GM12875 (cell line): ENCODE data around the gene IL4.

Experiments
- H3K4me3 ChIP-seq: one replicate; pipeline ENCODE4 v1.5.1; 2011; ENCODE audit warnings: low read depth, low read length, control low read depth
- CTCF ChIP-seq: IDR thresholded peaks from 2 replicates; pipeline ENCODE4 v1.5.1; 2011; ENCODE audit warnings: low read depth, mild to moderate bottlenecking, control low read depth, inconsistent platforms, low read length, moderate library complexity, borderline replicate concordance; ENCODE audit not compliant: insufficient read depth

Gene IL4

GRCh38 chr5:132680780-132681475 lies 7.1 kb downstream of the IL4 start:
- no peak for TF ChIP-seq CTCF
- H3K4me3 ChIP-seq = no peak overlapping the region

GRCh38 chr5:132681476-132681831 lies 7.7 kb downstream of the IL4 start:
- TF ChIP-seq CTCF = no peak
- no peak overlapping the region for H3K4me3 ChIP-seq

- no peak for TF ChIP-seq CTCF
- no peak overlapping the region for H3K4me3 ChIP-seq
Observed at GRCh38 chr5:132681983-132682382, 8.2 kb downstream of the IL4 start.

GRCh38 chr5:132684491-132684890 lies 10.7 kb downstream of the IL4 start:
- H3K4me3 ChIP-seq = no peak overlapping the region
- TF ChIP-seq CTCF = no peak

- no peak overlapping the region for H3K4me3 ChIP-seq
- TF ChIP-seq CTCF = no peak
Observed at GRCh38 chr5:132684922-132685720, 11.3 kb downstream of the IL4 start.

GRCh38 chr5:132686193-132686592 lies 12.4 kb downstream of the IL4 start:
- no peak overlapping the region for H3K4me3 ChIP-seq
- TF ChIP-seq CTCF = no peak

- no peak for TF ChIP-seq CTCF
- no peak overlapping the region for H3K4me3 ChIP-seq
Observed at GRCh38 chr5:132687995-132688394, 14.2 kb downstream of the IL4 start.
